Pancreas (tissue), 10 donors: ENCODE data around the gene KRTAP10-12. TPM values are rescaled to one million over a fixed set of nuclear protein-coding genes. Genes with fewer than 3 reads are reported as not detected.
"Not testable (repeated sequence)": the region's sequence is repeated elsewhere in the genome, so short reads cannot be mapped to it uniquely, and the experiment has no call there.

Source experiments
- ATAC-seq, 4 donors: fragments of 200-7000 bp; cut with Tn5 transposase; one replicate each; pipeline versions ENCODE4 v1.8.0 to v1.9.1; 2020; ENCODE audit warnings: mild to moderate bottlenecking in 4 of 4, moderate library complexity in 4 of 4
- DNase-seq, 6 donors: peaks; one replicate each; pipeline ENCODE4 v3.0.0-alpha.2; 2020
- FAIRE-seq: peaks from 2 replicates; lab custom pipeline; 2012; peaks lifted over from hg19 to GRCh38; lab: Jason Lieb, UNC
- H3K27ac ChIP-seq, 4 donors: fragments of 200-600 bp; sonication (generic); 1 replicate in 3 of 4; 2 replicates in 1 of 4; pipeline versions ENCODE4 v1.5.0 to v1.8.0; 2020
- H3K27me3 ChIP-seq, 4 donors: fragments of 200-600 bp; one replicate each; pipeline ENCODE4 v1.8.0; 2021
- H3K36me3 ChIP-seq, 3 donors: fragments of 200-600 bp; sonication (generic) in 1 of 3; one replicate each; pipeline versions ENCODE4 v1.5.0 to v1.8.0; 2020 to 2021
- H3K4me1 ChIP-seq, 3 donors: fragments of 200-600 bp; one replicate each; pipeline ENCODE4 v1.8.0; 2021
- H3K4me3 ChIP-seq, 4 donors: fragments of 200-600 bp; sonication (generic) in 2 of 4; one replicate each; pipeline versions ENCODE4 v1.5.0 to v1.8.0; 2020 to 2021
- H3K9me3 ChIP-seq, 4 donors: fragments of 200-600 bp; one replicate each; pipeline ENCODE4 v1.8.0; 2021
- WGBS, 2 donors: extraction: QIAGEN DNeasy Blood & Tissue Kit; methylation state at CpG; one replicate each; pipeline ENCODE4 v1.1.7; 2013; 5-methylcytosine and 5-hydroxymethylcytosine counted together
- intact Hi-C, 3 donors: fragments of 100-400 bp; cut with DNase I; formaldehyde crosslinking; loops; one replicate each; pipeline versions ENCODE4 v1.11.1 to v1.14.2; 2022
- polyA plus RNA-seq, 2 donors: library from polyadenylated mRNA; stranded (reverse); fragments of 200-250 nt; gene quantifications; one replicate each; pipeline ENCODE4 v1.2.3, GENCODE V29; 2013
- total RNA-seq, 6 donors: library from RNA; stranded (reverse); fragmentation: NEBNext Ultra II Directional in 4 of 6; extraction: Animal tissue kit (Norgen Biotek cat#: 25700) in 4 of 6; gene quantifications; one replicate each; pipeline versions ENCODE4 v1.2.1 to v1.2.4, GENCODE V29; 2021 to 2023
- TF ChIP-seq, protein P1 (sequence below), 4 donors: fragments of 200-600 bp; sonication (generic) in 3 of 4; IDR thresholded peaks; one replicate each; pipeline versions ENCODE4 v1.5.0 to v1.8.0; 2021; ENCODE audit warnings: antibody characterized with exemption in 4 of 4
- donor health status: healthy with polysubstance abuse.
- donor health status: DM: no; HTN: no; CAD: no; lungs with moderate emphysema.
- donor health status: DM: no; HTN: no; CAD: no.
- donor health status: control.
- donor health status: control.
- donor health status: Bipolar disorder and iron deficiency.
- donor health status: DM: yes; HTN: yes; CAD: no.
- donor health status: DM: no; HTN: no; CAD: no.
- donor health status: DM: no; HTN: no; CAD: no.
- donor health status: DM: yes; HTN: yes; CAD: no.

Gene KRTAP10-12
- total and polyA plus RNA-seq, 8 donors = not detected

DNA sequence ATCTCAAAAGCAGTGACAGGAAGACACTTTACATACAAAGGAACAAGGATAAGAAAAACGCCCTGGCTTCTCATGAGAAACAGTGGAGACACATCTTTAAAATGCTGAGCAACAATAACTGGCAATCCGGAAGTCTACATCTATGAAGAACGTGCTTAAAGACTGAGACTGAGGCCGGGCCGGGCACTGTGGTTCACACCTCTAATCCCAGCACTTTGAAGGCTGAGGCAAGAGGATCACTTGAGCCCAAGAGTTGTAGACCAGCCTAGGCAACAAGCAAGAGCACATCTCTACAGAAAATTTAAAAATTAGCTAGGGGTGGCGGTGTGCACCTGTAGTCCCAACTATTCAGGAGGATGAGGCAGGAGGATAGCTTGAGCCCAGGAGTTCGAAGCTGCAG, 12.9 kb upstream of the KRTAP10-12 start:
- Histone ChIP-seq H3K36me3 (no peaks in the 10 kb centered on the region), H3K27ac (no peak overlapping the region), H3K4me3 (no peak overlapping the region), H3K4me1 (no peaks in the 10 kb centered on the region), H3K27me3 (peaks cover 0 to 7% (median 0%) of the 10 kb centered on the region in 4 donors), H3K9me3 (no peaks in the 10 kb centered on the region)
- TF ChIP-seq, protein P1, sequence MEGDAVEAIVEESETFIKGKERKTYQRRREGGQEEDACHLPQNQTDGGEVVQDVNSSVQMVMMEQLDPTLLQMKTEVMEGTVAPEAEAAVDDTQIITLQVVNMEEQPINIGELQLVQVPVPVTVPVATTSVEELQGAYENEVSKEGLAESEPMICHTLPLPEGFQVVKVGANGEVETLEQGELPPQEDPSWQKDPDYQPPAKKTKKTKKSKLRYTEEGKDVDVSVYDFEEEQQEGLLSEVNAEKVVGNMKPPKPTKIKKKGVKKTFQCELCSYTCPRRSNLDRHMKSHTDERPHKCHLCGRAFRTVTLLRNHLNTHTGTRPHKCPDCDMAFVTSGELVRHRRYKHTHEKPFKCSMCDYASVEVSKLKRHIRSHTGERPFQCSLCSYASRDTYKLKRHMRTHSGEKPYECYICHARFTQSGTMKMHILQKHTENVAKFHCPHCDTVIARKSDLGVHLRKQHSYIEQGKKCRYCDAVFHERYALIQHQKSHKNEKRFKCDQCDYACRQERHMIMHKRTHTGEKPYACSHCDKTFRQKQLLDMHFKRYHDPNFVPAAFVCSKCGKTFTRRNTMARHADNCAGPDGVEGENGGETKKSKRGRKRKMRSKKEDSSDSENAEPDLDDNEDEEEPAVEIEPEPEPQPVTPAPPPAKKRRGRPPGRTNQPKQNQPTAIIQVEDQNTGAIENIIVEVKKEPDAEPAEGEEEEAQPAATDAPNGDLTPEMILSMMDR (IDR thresholded peaks at IDR 0.05) = no peak
- FAIRE-seq (no peak), DNase-seq (no peak), ATAC-seq (no peak)
- 52 to 67% methylated on average over 7 of the region's 7 CpGs for WGBS, 2 donors
- intact Hi-C loops = no loop called here

- no peak for FAIRE-seq
- Histone ChIP-seq H3K9me3 (no peaks in the 10 kb centered on the region), H3K36me3 (no peaks in the 10 kb centered on the region), H3K27ac (no peak overlapping the region), H3K27me3 (peaks cover 0 to 7% (median 0%) of the 10 kb centered on the region in 4 donors), H3K4me3 (no peak overlapping the region), H3K4me1 (no peaks in the 10 kb centered on the region)
- no peak for DNase-seq
- WGBS, 2 donors = 44 to 61% methylated on average over 6 of the region's 6 CpGs
- intact Hi-C loops = no loop called here
- ATAC-seq = no peak
- TF ChIP-seq, protein P1 (IDR thresholded peaks at IDR 0.05) = no peak
Measured at GRCh38 chr21:44684483-44684882, 12.5 kb upstream of the KRTAP10-12 start.

DNA sequence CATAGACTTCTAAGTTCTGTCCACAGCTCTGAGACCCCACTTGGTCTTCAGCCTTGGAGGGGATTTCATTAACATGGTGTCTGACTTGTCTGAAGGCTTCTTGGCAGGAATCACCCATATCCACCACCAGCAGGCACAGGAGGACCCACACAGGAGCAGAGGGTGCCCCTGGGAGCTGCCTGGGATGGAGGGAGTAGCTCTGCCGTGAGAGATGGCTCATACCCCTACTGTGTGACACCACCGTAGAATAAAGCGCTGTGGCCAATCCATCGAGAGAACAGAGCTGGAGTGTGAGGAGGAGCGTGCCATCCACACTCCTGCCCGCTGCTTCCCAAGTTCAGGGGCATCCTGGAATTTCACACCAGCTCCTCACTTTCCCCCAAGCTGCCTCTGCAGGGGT, 11.9 kb upstream of the KRTAP10-12 start:
- H3K4me3 ChIP-seq, H3K27me3 ChIP-seq, intact Hi-C loops, H3K4me1 ChIP-seq, ATAC-seq, H3K27ac ChIP-seq, H3K36me3 ChIP-seq, DNase-seq, H3K9me3 ChIP-seq, FAIRE-seq: not testable (repeated sequence)
- WGBS, 2 donors = 54 to 83% methylated on average over 6 of the region's 6 CpGs

DNA sequence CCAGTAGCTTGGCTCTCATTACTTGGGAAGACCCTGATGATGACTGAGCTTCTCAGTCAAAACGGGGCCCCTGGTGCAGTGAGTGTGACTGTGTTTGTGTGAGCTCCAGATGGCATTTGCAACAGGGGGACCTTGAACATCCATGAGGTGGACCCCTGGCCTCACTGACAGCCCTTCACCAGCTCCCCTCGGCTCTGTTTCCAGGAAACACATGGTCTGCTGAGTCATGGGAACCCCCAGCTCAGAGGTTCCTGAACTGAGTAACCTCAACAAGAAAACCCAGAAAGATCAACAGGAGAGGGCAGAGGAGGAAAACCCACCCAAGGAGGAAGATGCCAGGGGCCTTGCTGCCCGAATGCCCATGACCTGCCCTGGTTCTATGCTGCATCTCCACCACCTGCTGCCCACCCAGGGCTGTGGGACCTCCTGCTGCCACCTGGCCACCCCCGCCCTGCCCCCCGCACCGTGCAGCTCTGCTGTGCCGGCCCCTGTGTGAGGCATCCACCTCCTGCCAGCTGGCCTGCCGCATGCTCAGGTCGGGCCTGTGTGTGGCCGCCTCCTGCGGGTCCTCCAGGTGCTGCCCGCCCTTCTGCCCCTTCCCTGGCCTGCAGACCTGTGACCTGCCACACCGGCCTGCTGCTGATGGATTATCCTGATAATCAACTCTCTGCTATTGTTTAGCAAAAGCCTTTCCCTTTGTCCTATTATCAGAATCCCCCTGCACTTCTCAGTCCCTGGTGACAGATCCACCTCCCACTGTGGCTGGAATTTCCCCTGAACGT, 10.8 kb upstream of the KRTAP10-12 start:
- Histone ChIP-seq H3K27me3 (peaks cover 0 to 7% (median 0%) of the 10 kb centered on the region in 4 donors), H3K4me1 (no peaks in the 10 kb centered on the region), H3K9me3 (no peaks in the 10 kb centered on the region), H3K27ac (no peak overlapping the region), H3K4me3 (no peak overlapping the region), H3K36me3 (no peaks in the 10 kb centered on the region)
- FAIRE-seq (no peak), DNase-seq (no peak), ATAC-seq (no peak)
- intact Hi-C loops = no loop called here
- TF ChIP-seq, protein P1 (IDR thresholded peaks at IDR 0.05) = no peak
- WGBS, 2 donors = 23 to 27% methylated on average over 14 of the region's 14 CpGs

DNA sequence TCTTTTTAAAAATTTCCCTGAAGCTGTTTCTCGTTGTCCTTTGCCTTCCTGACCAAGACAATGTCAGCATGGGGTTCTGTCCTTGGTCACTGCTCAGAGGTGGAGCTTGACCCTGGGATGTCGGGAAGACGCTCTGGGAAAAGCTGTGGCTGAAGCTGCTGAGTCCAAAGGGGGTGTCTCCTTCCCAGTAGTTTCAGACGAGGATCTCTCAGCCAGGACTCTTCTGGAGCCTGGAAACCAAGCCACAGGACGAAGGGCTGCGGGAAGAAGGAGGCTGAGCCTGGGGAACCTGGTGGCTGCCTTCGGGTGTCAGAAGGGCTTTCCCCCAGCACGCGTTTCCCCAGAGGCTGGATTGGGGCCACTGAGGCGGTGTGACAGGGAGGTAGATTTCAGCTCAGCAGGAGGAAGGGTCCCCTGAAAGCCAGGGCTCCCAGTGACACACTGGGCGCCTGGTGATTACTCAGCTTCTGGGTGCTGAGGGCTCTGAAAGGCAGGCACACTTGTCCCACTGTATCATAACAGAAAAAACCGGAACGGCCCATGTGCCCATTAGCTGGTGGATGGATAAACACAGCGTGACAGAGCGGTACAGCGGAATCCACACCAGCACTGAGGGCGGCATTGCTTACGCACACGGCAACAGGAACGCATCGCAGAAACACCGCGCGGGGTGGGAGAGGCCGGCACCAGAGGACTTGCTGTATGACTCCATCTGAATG, 10.0 kb upstream of the KRTAP10-12 start:
- H3K9me3 ChIP-seq = no peaks in the 10 kb centered on the region
- no peak for ATAC-seq
- H3K4me1 ChIP-seq = no peaks in the 10 kb centered on the region
- WGBS, 2 donors = 43 to 55% methylated on average over 24 to 25 of the region's 25 CpGs
- FAIRE-seq = no peak
- H3K27me3 ChIP-seq = peaks cover 0 to 7% (median 0%) of the 10 kb centered on the region in 4 donors
- H3K27ac ChIP-seq = no peak overlapping the region
- intact Hi-C loops = no loop called here
- H3K4me3 ChIP-seq = no peak overlapping the region
- TF ChIP-seq, protein P1 (IDR thresholded peaks at IDR 0.05) = no peak
- H3K36me3 ChIP-seq = no peaks in the 10 kb centered on the region
- DNase-seq = no peak
